GM18868 (cell line): ENCODE results near the gene SATB1.
A peak's percentile ranks its signal among the peaks of the same experiment; 100 is the strongest.
"Not testable (repeated sequence)": the region's sequence is repeated elsewhere in the genome, so short reads cannot be mapped to it uniquely, and the experiment has no call there.

Experiments
- ATAC-seq: cut with Tn5 transposase; IDR thresholded peaks from one replicate; pipeline ENCODE4 v1.9.1; 2021; ENCODE audit warnings: mild to moderate bottlenecking, moderate library complexity; ENCODE audit not compliant: unreplicated experiment

SATB1 gene

DNA sequence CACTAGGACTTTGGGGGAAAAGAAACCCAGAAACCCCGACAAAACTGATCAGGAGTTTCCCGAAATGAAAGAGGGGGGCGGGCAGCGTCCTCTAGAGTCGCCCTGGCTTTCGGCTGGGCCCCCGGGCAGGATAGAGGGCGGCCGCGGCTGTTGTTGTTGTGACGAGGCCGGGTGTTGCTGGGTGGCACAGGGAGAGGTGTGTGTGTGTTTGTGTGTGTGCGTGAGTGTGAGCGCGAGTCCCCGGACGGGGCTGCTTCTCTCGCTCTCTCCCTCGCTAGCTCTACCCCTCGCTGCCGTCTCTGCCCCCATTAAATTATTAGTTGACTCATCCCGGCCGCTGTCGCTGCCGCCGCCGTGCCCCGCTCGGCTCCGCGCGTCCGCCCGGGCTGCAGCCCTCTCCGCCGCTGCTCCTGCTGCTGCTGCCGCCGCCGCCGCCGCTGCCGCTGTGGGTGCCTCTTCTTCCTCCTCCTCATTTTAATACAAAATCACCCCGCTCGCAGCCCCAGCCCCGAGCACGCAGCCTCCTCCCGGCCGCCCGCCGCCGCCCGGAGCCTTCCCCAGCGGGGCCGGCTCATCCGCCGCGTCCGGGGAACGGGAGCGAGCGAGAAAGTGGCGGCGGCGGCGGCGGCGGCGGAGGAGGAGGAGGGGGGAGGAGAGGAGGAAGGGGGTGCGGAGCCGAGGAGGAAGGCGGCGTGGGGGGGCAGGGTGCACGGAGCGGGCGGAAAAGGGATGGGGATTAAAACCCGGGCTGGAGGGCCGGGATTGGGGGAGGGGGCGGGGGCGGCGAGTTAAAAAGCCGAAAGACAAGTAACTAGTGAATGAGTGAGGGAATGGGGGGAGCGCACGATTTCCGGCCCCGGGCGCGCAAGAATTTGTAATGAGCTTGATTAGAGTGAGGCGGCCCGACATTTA is at the start of gene SATB1:
TSS of gene SATB1 (minus strand) at position 611 of the 912 bp plus-strand sequence. CDS start 4,372 bp downstream, outside the sequence.
- peak; percentile 54 for ATAC-seq

DNA sequence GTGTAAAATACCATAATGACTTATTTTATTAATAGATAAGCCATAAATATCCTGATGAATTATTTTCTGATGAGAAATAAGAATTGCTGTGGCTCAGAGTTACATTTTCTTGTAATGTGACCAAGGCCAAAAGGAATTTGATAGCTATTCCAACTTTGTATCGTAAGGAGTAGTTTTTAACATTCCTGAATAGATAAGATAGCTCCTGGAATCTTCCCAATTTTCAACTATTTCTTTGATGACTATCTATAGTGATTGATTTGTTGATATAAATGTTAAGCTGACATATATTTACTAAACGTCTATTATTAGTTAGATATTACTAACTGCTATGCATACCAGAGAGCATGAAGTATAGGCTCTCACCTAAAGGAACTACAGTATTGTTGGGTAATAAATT is 49.1 kb upstream of the SATB1 start:
- ATAC-seq, result no peak

DNA sequence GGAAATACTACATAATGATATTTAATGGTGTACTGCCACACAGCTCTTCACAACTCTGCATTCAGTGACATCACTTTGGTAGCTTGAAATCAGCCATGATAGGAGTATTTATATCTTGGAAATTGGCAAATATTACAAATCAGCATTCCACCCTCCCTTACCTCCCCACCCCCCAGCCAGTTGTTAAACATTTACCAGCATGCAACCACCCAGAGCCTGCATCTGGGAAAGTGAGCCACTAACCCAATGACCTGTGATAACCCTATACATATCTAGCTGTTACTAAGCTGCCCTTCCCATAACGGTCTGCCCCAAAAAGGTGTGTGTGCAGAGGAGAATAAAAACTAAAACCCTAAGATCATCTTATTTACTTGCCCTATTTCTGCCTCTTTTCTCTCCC is 44.6 kb upstream of the SATB1 start:
- no peak for ATAC-seq

DNA sequence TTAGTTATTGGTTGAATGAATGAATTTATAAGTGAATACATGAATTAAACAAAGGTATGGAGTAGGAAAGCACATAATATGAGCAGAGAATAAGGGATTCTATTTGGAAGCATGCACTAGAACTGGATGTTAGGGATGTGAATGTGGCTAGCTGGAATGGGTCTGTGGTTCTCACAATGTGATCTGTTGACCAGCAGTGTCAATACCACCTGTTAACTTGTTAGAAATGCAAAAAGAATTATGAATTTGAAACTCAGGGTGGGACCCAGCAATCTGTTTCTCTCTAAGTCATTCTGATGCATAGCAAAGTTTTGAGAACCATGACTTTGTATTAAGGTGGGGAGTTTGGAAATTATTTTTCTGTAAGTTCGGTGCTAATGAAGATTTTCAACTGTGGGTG is 41.0 kb upstream of the SATB1 start:
- ATAC-seq, result no peak

DNA sequence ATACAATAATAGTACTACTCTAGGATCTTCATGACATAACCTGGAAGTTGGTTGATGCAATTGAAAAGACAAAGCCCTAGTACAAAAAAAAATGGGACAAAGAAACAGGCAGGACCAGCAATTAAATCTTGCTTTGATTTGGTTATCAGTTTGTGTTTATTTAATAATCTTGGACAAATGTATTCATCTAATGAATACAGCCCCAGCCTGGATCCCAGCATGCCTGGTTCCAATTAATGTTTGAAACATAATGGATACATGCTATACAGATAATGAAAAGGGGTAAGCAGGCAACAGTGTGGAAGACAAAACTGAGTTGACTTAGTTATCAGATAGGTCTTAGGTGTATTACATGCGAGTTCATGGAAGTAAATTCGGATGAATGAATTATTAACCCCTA is 29.6 kb upstream of the SATB1 start:
- ATAC-seq, result no peak

DNA sequence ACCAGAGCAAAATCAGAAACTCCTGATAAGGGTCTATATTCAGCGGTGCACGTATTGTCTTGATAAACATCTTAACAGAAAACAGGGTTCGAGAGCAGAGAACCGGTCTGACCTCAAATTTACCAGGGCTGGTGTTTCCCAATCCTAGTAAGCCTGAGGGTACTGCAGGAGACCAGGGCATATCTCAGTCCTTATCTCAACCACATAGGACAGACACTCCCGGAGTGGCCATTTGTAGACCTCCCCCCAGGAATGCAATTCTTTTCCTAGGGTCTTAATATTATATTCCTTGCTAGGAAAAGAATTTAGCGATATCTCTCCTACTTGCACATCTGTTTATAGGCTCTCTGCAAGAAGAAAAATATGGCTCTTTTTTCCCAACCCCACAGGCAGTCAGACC is 24.5 kb upstream of the SATB1 start:
- ATAC-seq, result not testable (repeated sequence)

DNA sequence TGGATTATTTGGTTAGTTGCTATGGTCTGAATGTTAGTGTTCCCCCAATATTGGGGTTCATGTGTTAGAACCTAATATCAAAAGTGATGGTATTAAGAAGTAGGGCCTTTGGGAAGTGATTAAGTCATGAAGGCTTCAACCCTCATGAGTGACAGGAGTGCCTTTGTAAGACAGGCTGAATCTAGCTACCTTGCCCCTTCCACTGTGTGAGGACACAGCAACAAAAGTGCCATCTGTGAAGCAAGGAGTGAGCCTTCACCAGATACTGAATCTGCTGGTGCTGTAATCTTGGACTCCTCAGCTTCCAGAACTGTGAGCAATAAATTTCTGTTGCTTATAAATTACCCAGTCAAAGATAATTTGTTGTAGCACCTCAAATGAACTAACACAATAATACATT is 22.6 kb upstream of the SATB1 start:
- ATAC-seq, result no peak

DNA sequence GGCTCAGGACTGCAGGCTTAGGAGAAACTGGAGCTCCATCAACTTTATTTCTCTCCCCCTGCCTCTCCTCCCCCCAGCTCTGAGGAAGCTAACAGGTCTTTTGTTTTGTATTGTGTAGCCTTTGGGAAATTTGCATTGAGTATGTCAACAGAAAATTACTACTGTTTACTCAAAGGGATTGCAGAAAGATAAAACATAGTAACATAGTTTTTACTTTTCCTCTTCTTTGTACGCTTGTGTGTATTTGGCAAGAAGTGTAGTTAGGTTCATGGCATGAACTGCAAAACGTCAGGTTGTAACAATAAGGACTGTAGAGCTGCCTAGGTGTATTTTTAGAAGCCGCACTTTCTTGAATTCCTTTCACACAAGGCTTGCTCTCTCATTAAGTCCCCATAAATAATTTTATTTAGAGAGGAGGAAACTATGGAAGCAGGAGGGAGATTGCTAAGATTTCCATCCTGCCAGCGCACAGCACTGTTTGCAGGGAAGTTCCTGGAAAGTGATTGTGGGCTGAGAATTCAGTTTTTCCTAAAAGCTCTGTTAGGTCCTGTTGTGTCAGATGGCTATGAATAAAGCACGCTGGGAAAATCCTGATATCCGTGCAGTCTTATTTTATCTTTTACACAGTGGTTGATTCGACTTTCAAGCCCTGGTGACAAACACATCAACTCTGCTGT is 21.1 kb upstream of the SATB1 start:
- no peak for ATAC-seq

DNA sequence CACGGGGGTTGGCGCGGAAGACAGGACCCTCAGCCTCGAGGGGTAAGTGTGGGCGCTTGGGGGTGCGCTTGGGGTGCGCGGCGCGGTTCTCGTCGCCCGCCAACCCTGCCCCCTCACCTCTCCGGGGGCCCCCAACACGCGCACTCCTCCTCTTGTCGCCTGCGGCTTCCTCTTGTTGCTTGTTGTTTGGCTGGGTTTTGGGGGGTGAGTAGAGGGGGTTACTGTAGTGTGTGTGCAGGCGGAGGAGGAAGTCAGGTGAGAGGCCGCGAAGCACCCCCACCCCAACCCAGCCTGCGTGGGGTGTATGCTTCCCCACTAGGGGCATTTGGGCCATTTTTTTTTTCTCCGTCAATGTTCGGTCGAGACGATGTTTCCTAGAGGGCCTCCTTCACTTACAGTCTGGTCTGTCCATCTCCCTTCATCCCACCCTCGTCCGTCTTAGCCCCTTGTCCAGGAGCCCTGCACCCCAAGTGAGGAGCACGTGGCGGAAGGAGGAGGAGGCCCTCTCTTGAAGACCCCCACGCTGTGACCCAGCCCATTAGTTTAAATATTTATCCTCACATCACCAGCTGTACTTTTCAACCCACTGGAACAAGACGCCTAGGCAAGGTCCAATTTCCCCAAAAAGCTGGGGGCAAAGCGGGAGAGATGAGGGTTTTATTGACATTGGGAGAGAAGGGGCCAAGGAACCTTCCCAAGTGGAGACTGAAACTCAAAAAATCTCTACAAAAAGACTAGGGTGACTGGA is 20.4 kb upstream of the SATB1 start:
- ATAC-seq, result peak; percentile 21

DNA sequence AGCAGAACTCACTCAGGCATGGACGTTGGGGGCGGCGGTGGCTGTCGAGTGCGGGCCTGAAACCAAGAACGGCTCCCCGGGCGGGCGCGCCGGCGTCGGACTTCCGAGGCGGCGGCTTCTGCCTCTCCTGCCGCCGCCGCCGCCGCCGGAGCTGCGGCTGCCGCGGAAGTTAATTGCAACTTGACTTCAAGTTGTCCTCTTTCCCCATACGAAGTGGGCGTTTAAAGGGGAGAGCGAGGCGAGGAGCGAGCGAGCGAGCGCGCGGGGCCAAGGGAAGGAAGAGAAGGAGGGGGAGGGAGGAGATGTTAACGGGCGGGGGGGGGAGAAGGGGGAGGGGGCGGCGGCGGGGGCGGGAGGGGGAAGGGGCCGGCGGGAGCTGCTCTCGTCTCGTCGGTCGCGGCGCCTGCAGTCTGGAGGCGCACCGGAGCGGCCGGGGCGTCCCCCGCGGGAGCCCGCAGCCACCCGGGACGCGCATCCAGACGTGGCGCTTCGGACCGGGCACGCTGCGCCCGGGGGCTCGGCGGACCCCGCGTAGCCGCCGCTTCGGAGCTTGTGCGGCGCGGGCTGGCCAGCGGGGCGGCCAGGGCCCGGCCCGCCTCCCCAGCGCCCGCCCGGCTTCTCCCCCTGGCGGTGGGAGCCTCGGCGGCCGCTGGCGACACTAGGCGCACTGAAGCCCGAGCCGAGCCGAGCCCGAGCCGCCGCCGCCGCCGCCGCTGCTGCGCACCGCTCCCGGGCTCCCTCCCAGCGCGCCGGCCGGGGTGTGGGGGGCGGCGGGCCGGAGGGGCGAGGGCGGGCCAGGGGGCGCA is 19.7 kb upstream of the SATB1 start:
- peak; percentile 94 for ATAC-seq

DNA sequence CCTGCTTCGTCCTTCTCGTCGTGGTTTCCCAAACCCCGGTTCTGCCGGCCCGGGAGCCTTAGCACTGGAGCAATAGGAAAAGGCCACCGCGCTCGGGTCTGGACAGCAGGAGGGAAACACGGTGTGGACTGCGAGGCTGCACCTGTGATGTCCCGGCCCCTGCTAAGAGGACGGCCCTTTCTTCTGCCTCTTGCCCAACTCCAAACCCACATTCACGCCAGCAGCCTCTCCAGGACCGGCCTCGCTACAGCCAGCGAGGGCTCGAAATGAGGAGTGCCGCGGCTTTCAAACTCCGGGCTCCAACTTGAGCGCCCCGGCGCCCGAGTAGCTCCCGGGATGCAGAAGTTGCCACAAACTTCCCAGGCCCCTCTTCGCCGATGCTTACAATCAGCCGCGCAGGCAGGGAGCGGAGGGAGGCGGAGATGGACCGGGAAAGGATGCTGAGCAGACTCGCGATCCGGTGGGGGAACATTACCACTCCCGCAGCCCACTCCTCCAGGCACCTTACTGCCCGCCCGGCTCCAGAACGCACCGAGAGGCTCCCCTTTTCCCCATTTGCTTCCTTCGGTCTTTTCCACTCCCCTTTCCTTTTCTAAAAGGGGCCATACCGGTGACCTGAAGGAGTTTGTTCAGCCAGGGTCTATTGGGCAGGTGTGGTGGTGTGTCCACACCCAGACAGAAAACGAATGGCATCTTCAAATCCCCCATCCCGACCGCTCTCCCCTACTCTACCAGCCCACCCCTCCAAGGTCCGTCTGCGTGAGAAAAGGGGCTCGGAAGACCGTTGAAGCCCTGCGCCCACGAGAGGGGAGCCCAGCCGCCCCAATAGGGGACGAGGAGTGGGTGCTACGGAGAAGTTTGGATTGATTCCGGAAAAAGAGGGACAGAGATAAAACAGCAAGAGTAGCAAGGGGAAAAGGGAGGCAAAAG is 18.8 kb upstream of the SATB1 start:
- no peak for ATAC-seq

DNA sequence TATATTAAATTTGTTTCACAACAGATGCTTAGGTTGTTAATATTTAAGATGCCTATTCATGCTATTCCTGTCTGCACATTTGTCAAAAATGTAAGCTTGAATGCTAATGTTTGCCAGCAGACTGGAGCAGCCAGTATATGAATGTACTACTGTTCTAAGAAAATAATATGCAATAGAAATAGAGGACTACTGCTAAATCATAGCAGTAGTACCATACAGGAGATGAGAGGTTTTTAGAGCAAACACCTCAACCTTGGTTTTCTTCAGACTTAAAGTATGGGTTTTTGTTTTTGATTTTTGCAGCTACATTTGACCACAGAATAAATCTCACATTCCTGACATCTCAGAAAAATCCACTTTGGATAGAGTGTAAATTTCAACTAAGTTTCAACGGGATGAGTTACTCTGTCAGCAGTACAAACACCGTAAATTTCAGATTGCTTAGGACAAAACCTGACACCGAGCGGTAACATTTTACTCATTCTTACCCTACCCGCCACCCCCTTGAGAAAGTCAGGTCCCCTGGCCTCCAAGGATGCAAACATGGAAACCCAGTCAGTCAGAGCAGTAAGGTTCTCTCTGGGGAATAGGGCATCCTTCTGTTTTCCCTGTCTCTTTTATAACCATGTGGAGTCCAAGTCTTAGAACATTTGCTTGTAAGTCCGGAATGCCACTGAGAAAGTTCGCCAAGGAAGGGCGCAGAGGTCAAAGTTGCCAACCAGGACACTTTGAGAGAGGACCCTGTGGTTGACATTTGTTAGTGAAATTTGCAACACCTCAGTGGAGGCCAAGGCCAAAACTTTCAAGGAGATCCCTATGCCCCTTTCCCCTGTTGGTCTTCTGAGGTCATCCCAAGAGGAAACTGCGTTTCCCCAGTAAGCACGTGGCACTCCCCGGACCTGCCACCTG is 17.9 kb upstream of the SATB1 start:
- no peak for ATAC-seq

DNA sequence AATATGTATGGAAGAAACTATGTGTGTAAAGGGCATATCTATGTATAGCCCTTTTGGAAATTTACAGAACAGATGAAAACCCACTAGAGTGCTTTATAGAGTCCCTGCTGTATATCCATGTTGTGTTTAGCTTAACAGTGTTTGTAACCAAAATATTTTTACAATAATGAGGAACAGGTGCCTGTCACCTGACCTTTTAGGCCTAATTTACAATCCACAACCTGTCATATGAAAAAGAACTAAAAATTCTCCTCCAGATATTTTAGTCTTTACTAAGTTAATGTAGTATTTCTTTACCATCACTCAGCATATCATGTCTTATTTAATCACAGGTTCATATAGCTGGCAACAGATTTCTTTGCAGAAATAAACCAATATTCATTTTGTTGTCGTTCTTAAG is 16.4 kb upstream of the SATB1 start:
- no peak for ATAC-seq

DNA sequence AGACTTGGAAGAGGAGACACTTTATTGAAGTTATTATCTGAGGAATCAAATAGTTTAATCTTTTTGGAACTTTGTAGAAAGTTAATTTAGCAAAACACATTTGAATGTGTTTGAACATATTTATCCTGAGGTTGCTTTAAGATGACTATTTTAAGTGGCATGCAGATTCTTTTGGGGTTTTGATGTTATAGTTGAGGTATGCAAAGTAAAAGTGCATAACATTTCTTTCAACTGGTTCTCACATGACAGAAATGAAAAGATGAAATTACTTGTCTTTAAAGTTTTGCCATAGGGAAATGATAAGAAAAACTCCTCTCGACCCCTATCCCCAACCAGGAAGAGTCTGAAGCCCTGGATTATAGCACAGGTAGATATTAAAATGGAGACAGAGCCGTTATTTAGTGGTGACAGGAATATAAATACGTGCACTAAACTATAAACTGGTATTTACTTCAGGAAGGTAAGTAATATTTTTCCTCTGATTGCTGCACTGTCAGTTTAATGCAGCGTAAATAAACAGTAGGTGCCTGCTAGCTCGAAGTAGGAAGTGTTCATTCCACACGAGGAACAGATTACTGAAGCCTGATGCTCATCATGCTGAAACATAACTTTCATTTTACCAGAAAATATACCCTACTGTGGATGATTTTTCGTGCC is 15.1 kb upstream of the SATB1 start:
- ATAC-seq, result no peak

DNA sequence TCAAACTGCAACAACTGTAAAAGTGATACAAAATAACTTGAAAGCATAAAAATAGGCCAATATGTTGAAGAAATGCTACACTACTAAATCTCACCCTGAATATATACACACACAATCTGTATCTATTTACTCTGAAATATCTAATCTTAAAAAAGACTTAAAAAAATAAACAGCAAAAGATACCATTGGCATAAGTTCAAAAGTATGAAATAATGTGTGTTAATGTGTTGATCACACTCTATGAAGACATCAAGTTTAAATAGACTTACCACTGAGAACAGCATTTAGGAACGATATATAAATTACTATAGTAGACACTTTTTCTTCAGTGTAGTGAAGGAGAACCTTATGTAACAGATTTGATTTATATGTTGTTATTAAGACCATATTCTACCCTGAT is 14.1 kb upstream of the SATB1 start:
- no peak for ATAC-seq

DNA sequence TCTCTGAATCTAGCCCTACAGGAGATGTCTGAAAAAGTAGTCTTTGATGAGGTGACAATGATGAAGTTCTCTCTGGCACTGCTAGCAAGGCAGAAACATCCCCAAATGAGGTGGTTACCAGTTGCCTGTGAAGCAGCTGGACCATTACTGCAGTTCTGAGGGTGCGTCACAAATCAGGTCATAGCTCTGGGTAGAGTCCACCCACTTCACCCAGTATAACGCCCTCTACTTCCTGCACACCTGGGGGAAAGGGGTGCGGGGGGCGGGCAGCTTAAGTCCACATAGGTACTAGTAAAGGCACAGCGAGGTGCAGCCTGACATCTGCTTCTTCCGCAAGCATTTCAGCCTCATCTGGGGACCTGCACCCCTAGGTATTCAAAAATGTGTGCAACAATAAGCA is 13.4 kb upstream of the SATB1 start:
- no peak for ATAC-seq

DNA sequence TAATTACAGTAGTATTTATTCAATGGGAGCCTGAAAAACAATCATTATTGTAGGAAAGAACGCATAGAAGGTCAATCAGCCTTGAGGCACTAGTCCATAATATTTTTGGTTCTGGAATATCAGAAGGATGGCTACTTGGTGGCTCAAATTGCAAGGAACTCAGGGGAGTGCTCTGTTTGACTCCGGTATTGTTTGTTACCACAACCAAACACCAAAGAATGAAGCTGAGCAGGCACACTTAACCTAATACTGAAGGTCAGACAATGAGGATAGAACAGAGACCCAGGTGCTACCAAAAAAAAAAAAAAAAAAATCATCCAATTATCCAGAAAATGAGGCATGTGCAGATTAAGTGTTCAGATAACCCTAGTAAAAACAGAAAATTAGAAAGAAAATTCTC is 11.1 kb upstream of the SATB1 start:
- ATAC-seq, result no peak

DNA sequence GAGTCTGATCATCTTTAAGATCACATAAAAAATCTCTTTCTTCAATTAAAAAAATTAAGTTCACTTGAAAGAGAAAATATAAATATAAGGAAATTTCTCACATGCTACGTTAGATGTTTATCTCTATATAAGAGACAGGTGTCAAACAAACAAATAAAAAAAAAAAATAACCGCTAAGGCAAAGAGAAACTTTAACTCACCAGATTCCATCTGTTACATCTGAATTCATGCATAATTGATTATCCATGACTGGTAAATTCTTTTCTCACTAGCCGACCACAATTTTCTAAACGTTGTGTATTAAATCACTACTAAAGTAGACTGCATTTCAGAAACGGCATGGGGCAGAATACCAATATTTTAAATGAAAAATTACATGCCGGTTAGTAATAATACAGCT is 9.6 kb upstream of the SATB1 start:
- ATAC-seq, result no peak
